HG03039 (cell line): ENCODE data around the gene APOF.
"Not testable (repeated sequence)": the region's sequence is repeated elsewhere in the genome, so short reads cannot be mapped to it uniquely, and the experiment has no call there.

Experiments
- ATAC-seq: cut with Tn5 transposase; IDR thresholded peaks from one replicate; pipeline ENCODE4 v1.9.1; 2021; ENCODE audit warnings: mild to moderate bottlenecking, moderate library complexity; ENCODE audit not compliant: unreplicated experiment

APOF gene

DNA sequence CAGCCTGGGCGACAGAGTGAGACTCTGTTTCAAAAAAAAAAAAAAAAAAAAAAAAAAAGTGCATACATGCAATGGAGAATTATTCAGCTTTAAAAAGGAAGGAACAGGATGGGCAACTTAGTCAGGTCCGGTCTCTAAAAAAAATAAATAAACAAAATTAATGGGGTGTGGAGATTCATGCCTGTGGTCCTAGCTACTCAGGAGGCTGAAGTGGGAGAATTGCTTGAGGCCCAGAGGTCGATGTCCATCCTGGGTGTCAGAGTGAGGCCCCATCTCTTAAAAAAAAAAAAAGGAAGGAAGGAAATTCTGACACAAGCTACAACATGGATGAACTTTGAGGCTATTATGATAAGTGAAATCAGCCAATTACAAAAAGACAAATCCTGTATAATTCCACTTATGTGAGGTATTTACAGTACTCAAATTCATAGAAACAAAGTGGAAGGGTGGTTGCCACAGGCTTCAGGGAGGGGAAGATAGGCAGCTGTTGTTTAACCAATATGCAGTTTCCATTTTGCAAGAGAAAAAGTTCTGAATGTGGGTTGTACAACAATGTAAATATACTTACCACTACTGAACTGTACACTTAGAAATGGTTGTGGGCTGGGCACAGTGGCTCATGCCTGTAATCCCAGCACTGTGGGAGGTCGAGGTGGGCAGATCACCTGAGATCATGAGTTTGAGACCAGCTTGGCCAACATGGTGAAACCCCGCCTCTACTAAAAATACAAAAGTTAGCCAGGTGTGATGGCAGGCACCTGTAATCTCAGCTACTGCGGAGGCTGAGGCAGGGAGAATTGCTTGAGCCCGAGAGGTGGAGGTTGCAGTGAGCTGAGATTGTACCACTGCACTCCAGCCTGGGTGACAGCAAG, 12.3 kb upstream of the APOF start:
- ATAC-seq, result no peak

DNA sequence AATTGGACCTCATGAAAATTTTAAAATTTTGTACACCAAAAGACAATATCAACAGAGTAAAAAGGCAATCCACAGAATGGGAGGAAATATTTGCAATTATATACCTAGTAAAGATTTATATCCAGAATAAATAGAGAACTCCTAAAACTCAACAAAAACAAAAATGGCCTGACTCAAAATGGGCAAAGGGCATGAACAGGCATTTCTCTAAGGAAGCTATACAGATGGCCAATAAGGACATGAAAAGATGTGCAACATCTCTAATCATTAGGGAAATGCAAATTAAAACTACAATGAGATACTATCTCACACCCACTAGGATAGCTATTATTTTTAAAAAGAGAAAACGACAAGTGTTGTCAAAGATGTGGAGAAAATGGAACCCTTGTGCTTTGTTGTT, 10.9 kb upstream of the APOF start:
- ATAC-seq, result no peak

- ATAC-seq, result no peak
These were observed 4.3 kb upstream of the APOF start for GRCh38 chr12:56366948-56367347.

DNA sequence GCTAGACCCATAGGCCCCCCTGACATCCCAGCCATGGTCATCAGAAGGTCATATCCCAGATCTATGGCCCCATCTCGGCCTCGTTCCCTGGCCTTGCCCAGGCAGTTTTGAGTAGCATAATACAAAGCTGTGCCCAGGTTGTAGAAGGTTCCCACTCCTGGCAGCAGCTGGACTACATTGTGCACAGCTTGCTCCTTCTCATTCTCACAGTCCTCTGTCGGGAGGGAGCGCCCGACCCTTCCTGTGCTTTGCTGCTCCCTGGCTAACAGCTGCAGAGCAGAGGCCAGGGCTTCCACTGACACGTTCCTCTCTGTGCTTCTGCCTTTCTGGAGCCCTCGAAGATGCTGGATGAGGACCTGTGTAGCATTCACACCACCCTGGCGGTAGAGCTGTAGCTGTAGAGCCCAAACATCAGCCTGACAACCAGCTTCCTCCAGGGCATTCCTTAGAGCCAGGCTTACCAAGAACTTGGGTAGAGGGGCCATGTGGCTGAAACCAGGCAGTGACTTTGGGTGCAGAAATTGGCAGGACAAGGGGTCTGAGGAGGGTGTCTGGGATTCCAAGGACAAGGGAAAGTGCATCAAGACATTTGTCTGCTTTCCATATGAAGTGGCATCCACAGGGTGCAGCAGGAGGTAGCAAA, 1.0 kb downstream of the APOF start:
- no peak for ATAC-seq

DNA sequence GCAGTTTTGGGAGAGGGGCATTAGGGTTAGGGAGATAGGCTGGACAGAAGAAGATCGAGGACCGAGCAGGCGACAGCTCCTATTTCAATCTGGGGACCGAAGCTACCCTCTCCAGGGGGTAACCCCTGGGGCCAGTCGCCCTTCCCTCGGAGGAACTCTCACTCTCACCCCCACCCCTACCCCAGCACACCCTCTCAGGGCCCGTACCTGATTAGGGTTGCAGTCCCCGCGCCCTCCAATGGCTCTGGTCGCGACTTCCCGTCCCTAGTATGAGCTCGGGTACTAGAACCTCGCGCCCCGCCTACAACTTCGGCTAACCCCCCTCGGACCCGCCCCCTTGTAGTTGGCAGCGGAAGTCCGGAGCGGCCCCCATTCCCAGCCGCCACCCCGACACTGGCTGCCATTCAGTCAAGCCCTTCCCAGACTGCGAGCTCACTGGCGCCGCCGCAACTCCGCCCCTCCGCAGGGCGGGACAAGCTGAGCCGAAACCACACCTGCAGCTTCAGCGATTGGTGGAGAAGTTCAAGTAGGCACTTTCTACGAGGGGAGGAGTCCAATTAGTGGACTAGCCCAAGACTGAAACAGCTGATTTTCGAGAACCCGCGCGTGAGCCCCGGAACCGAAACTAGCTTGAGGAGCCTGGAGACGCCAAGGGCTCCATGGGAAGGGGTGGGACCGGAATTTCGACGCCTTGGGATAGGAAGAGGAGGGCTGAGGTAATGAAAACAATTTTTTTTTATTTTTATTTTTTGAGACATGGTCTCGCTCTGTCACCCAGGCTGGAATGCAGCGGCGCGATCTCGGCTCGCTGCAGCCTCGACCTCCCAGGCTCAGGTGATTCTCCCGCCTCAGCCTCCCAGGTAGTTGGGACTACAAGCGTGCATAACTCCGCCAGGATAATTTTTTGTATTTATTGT, 2.5 kb downstream of the APOF start, which contains the start of gene STAT2:
Gene STAT2 (minus strand): TSS at position 257 of the 917 bp plus-strand sequence. CDS start 3,536 bp downstream, outside the sequence.
- peak; percentile 94 for ATAC-seq

DNA sequence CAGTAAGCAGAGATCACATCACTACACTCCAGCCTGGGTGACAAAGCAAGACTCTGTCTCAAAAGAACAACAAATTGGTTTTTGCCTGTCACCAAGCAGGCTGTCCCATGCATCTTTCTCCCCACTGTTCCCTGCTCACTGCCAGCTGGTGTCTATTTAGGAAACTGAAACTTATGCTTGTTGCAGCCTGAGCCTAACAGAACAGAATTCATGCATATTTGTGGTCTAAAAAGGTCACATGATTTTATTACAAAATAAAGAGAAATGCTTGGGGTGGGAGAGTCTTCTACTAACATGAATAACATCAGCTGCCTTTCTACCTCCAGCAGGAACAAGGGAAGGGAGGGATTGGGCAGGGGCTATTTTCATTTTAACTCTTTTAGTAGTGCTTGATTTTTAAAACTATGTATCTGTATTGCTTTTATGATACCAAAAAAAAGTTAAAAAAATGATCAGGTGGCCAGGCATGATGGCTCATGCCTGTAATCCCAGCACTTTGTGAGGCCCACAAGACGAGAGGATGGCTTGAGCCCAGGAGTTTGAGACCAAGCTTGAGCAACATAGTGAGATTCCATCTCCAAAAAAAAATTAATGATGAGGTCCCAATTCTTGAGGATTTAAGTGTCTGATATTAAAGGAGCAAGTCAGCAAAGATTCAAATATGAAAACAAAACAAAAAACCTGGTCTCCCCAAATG, 3.7 kb downstream of the APOF start:
- no peak for ATAC-seq

- ATAC-seq, result no peak
These were observed 11.3 kb downstream of the APOF start for GRCh38 chr12:56351325-56351724.

DNA sequence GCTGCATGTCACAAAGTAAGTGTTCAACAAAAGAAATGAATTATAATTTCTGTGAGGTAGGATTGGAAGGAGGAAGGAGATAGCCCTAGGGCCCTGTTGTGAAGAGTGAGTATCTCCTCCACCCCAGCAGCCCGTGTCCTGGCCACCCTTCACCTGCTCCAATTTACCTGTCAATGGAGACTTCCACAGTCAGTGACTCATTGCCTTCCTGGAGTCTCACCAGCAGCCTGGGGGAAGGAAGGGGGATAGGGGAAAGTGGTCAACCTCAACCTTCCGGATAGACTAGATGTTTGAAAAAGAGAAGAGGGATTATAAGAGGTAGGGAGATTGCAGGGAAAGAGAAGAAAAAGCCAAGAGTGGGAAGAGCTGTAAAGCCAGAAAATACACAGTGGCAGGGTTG, 12.0 kb downstream of the APOF start:
- ATAC-seq, result no peak

DNA sequence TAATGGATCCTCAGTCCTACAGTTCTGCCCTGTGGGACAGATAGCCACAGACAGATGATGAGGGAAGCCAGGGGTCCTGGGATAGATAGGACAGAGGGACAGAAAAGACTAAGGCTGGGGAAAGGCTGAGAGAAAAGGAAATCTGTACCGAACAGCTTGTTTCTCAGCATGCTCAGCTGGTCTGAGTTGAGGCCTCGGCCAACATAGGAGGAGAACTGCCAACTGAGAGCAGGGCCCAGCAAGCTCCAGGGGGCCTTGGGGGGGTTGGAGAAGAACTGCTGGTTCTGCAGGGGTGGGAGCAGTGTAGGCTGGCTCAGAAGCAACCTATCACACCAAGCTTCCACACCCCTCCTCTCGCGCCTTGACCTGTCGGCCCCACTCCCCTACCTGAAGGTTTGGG, 13.9 kb downstream of the APOF start:
- ATAC-seq, result no peak

DNA sequence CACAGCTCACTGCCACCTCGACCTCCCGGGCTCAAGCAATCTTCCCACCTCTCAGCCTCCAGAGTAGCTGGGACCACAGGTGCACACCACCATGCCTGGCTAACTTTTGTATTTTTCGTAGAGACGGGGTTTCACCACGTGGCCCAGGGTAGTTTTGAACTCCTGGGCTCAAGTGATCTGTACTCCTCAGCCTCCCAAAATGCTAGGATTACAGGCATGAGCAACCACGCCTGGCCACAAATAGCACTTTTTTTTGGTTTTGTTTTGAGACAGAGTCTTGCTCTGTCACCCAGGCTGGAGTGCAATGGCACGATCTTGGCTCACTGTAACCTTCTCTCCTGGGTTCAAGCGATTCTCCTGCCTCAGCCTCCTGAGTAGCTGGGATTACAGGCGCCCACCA, 15.4 kb downstream of the APOF start:
- not testable (repeated sequence) for ATAC-seq

DNA sequence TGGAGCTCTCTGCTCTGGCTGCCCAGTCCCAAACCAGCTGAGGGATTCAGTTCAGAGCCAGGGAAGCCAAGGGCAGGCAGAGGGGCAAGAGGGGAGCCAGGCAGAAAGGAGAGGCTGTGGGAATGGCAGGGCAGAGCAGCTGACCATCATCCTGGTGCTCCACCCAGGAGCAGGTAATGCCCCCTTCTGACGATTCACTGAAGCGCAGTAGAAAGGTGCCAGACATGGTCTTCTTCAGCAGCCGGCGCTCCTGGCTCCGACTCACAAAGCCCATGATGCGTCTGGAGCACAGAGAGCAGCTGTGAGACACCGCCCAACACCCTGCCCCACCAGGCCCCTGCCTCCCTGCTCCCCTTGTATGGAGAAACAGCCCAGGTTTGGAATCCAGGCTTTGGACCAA, 16.0 kb downstream of the APOF start:
- no peak for ATAC-seq

- not testable (repeated sequence) for ATAC-seq
These were observed 20.4 kb downstream of the APOF start for GRCh38 chr12:56342290-56342689.

- no peak for ATAC-seq
These were observed 21.0 kb downstream of the APOF start for GRCh38 chr12:56341616-56342015.

GRCh38 chr12:56339158-56339422, 23.6 kb downstream of the APOF start:
- ATAC-seq, result no peak

DNA sequence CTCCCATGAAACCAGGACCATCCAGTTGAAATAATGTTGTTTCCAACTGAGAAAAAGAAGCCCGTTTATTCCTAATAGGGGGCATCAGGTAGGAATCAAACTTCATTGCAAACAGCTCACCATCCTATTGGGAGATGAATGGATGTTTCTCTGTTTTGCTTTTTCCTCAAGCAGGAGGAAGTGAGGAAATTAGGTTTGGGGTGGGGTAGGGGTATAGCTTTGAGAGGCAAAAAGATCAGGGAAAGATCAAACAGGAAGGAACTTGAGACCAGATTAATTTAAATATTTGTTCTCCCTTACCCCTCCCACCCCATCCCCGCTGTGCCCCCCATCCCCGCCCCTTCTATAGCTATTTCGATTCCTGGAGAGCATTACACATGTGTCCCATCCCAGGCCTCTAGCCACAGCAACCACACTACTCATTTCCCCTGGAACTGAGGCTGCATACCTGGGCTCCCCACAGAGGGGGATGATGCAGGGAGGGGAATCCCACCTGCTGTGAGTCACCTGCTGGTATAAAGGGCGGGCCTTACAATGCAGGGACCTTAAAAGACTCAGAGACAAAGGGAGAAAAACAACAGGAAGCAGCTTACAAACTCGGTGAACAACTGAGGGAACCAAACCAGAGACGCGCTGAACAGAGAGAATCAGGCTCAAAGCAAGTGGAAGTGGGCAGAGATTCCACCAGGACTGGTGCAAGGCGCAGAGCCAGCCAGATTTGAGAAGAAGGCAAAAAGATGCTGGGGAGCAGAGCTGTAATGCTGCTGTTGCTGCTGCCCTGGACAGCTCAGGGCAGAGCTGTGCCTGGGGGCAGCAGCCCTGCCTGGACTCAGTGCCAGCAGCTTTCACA, 24.1 kb downstream of the APOF start, which contains the start of gene IL23A:
Gene IL23A (plus strand): TSS at position 577 of the 850 bp plus-strand sequence. CDS start 161 bp downstream, at position 738.
- ATAC-seq, result no peak

DNA sequence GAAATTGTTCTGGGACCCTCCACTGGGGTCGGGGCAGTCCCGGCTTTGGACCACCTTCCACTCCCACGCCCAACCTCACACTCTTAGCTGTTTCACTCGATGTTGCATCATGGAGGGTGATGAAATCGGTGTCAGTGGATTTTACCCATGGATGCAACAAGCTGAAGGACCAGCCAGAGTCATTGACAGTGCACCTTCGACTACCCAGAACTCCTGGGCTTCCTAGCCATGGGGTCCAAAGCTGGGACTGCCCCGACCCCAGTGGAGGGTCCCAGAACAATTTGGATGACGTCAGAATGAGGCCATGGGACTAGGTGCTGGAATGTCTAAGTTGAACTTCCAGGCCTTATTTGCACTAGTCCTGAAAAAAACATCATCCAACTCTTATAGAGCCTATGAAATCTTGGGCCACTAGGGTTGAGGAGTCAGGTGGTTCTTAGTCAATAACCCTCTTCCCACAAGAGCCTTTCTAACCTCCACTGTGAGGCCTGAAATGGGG, 24.9 kb downstream of the APOF start:
- no peak for ATAC-seq

DNA sequence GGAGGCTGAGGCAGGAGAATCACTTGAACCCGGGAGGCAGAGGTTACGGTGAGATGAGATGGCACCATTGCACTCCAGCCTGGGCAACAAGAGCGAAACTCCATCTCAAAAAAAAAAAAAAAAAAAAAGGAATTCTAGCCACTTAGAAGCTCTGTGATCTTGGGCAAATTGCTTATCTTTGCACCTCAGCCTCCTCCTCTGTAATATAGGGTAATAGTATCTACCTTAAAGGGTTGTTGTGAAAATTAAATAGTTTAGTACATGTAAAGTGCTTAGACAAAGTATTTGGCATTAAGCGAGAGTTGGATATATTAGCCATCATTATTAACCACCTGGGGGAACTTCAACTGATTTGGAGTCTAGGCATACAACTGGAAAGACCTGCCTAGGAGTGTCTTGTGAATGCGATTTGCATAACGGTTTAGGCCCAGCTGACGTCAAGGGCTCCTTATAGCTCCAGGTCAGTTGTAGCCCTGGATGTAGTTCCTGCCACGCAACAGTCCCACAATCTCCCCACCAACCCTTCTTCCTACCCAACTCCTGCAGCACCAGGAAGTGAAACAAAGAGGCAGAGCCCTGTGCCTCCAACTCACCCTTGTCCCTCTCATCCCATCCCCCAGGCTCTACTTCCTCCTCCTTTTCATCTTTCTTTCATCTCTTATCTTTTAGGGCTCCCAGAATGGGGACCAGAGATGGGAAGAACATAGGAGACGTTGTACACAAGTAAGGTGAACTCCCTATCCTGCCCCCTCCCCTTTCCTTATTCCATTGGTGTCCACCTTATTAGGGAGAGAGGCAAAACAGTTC, 26.1 kb downstream of the APOF start:
- ATAC-seq, result no peak

DNA sequence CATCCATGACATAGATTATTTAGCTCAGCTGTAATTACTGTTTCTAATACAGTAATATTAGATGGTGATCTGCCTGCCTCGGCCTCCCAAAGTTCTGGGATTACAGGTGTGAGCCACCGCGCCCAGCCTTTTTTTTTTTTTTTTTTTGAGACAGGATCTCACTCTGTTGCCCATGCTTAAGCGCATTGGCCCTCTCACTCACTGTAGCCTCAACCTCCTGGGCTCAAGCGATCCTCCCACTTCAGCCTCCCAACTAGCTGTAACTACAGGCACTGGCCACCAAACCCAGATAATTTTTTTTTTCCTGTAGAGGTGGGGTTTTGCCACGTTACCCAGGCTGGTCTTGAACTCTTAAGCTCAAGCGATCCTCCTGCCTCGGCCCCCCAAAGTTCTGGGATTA, 27.1 kb downstream of the APOF start:
- ATAC-seq, result not testable (repeated sequence)

GRCh38 chr12:56334490-56334793, 28.2 kb downstream of the APOF start:
- no peak for ATAC-seq
